ENCODE measurements around the gene ACTRT2. TPM values are rescaled to one million over a fixed set of nuclear protein-coding genes. Genes with fewer than 3 reads are reported as not detected.

Gene ACTRT2
- total and polyA plus RNA-seq, 2 donors = not detected

DNA sequence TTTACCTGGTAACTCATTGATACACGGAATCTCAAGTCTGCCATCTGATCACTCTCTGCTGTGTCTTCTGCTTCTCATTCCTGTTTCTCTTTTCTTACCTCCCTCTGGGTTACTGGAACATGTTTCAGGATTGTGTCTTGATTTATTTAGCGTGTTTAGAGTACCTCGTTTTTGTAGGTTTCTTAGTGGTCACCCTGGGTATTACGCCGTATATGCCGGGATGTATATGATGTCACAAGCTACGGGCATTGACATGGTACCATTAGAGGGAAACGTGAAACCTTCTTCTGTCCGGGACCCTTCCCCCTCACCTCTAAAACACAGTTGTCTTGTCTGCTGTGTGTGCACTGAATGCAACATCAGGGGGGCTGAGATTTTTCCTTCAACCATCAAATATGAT is 2.8 kb downstream of the ACTRT2 start:
- Histone ChIP-seq H3K4me3 (ENCODE audit: low read depth, low read length) (no peak overlapping the region), H3K4me1 (ENCODE audit: insufficient read depth) (no peaks in the 10 kb centered on the region), H3K27ac (ENCODE audit: low read depth) (no peak overlapping the region), H3K36me3 (ENCODE audit: insufficient read depth) (no peaks in the 10 kb centered on the region)
- DNase-seq (ENCODE audit: extremely low spot score) = no peak
- 73% methylated on average over 9 of the region's 9 CpGs for WGBS

DNA sequence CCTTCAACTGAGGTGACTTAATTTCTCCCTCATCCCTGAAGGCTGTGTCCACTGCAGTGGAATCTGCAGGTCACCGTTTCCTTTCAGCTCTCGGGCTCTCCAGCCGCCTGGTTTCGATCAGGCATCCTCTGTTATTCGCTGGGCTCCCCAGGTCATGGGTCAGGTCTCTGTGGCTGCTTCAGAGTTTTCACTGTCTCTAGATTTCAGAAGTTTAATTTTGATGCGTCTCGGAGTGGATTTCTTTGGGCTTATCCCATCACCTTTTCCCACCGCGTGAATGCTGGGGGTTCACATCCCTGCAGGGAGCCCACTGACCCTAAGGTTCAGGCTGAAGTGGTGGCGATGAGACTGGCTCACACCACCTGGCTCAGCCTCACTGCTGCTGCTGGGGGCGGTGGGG is 3.3 kb downstream of the ACTRT2 start:
- no peaks in the 10 kb centered on the region for H3K4me1 ChIP-seq (ENCODE audit: insufficient read depth)
- no peak for DNase-seq (ENCODE audit: extremely low spot score)
- no peaks in the 10 kb centered on the region for H3K36me3 ChIP-seq (ENCODE audit: insufficient read depth)
- H3K4me3 ChIP-seq (ENCODE audit: low read depth, low read length) = no peak overlapping the region
- WGBS = 85% methylated on average over 11 of the region's 11 CpGs
- no peak overlapping the region for H3K27ac ChIP-seq (ENCODE audit: low read depth)

- H3K36me3 ChIP-seq (ENCODE audit: insufficient read depth) = no peaks in the 10 kb centered on the region
- no peak overlapping the region for H3K4me3 ChIP-seq (ENCODE audit: low read depth, low read length)
- H3K4me1 ChIP-seq (ENCODE audit: insufficient read depth) = no peaks in the 10 kb centered on the region
- WGBS = 94% methylated on average over 1 of the region's 1 CpG
- no peak for DNase-seq (ENCODE audit: extremely low spot score)
- no peak overlapping the region for H3K27ac ChIP-seq (ENCODE audit: low read depth)
Measured at GRCh38 chr1:3026124-3026523, 4.9 kb downstream of the ACTRT2 start.

DNA sequence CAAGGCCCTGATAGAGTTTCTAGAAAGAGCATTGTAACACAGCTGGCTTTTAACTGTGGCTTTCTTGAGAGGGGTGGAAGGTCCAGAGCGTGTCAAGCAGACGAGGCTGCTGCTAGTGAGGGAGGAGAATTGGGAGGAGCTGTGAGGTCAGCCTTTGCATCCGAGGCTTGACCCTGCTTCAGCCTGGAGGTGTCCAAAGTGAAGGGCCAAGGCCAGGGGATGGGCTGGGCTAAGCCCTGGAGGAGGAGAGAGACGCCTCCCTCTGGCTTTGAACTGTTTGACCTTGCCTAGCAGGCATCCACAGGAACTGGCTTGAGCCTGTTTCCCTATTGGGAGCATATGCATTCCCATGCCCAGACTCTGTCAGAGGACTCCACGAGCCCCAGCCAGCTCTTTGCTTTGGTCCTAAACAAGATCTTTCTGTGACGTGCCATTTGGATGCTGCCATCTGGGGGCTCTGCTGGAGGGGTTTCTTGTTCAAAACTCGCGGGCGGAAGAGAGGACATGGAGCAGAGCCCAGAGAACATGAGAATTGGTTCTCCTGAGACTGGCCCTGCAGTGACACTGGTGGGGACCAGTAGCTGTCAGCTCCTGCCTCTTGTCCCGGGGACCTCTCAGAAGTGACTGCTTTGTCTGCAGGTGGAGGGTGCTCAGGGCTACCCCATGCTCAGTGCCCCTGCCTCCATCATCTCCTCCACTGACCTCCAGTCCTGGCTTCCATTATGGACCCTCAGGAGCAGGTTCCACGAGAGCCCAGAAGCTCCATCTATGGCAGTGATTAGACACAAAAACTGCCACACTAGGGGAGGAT is 5.5 kb downstream of the ACTRT2 start:
- H3K36me3 ChIP-seq (ENCODE audit: insufficient read depth) = no peaks in the 10 kb centered on the region

DNA sequence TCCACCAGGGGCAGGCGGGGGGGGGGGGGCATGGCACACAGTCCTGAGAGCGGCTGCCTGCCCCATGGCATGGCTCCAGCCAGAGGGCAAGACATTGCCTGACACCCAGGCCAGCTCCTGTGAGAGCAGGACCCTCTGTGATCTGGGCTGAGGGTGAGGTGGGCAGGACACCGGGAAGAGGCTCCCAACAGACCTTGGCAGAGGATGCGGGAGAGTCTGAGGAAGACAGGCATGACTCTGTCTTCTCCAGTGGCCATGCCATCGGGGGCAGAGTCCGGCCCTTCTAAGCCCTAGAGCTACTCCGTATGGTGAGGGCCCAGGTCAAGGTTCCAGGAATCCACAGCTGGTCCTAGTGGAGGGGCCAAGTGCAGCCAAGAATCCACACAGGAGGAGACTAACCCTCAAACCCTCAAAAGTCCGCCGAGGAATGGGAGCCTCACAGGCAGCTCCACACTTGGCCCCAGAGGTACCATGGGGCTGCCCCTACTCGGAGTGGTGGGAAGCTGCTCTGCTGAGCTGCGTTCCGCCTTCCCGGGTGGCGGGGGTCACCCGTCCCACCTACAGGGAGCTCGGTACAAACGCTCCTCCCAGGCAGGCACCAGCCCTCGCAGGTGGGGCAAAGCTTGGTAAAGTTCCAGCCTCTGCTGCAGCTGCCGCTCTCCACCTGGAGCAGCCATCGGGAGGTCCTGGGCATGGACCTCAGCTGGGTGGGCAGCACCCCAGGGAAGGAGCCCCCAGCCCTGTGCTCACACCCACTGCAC is 6.5 kb downstream of the ACTRT2 start:
- Histone ChIP-seq H3K4me3 (ENCODE audit: low read depth, low read length) (no peak overlapping the region), H3K4me1 (ENCODE audit: insufficient read depth) (no peaks in the 10 kb centered on the region), H3K36me3 (ENCODE audit: insufficient read depth) (no peaks in the 10 kb centered on the region), H3K27ac (ENCODE audit: low read depth) (no peak overlapping the region)
- 83% methylated on average over 20 of the region's 20 CpGs for WGBS
- no peak for DNase-seq (ENCODE audit: extremely low spot score)

More for the DNA sequence above, 5.5 kb downstream of the ACTRT2 start:
- no peak overlapping the region for H3K4me3 ChIP-seq (ENCODE audit: low read depth, low read length)
- DNase-seq (ENCODE audit: extremely low spot score) = no peak
- H3K27ac ChIP-seq (ENCODE audit: low read depth) = no peak overlapping the region
- WGBS = 80% methylated on average over 11 of the region's 11 CpGs
- no peaks in the 10 kb centered on the region for H3K4me1 ChIP-seq (ENCODE audit: insufficient read depth)

- Histone ChIP-seq H3K36me3 (ENCODE audit: insufficient read depth) (no peaks in the 10 kb centered on the region), H3K27ac (ENCODE audit: low read depth) (no peak overlapping the region), H3K4me3 (ENCODE audit: low read depth, low read length) (no peak overlapping the region), H3K4me1 (ENCODE audit: insufficient read depth) (no peaks in the 10 kb centered on the region)
- WGBS = 15% methylated on average over 32 of the region's 32 CpGs
- DNase-seq (ENCODE audit: extremely low spot score) = no peak
Measured at GRCh38 chr1:3028531-3029282, 7.4 kb downstream of the ACTRT2 start.

- H3K27ac ChIP-seq (ENCODE audit: low read depth) = no peak overlapping the region
- no peaks in the 10 kb centered on the region for H3K36me3 ChIP-seq (ENCODE audit: insufficient read depth)
- H3K4me3 ChIP-seq (ENCODE audit: low read depth, low read length) = no peak overlapping the region
- WGBS = 71% methylated on average over 11 of the region's 11 CpGs
- H3K4me1 ChIP-seq (ENCODE audit: insufficient read depth) = no peaks in the 10 kb centered on the region
- no peak for DNase-seq (ENCODE audit: extremely low spot score)
Measured at GRCh38 chr1:3029481-3029961, 8.3 kb downstream of the ACTRT2 start.

DNA sequence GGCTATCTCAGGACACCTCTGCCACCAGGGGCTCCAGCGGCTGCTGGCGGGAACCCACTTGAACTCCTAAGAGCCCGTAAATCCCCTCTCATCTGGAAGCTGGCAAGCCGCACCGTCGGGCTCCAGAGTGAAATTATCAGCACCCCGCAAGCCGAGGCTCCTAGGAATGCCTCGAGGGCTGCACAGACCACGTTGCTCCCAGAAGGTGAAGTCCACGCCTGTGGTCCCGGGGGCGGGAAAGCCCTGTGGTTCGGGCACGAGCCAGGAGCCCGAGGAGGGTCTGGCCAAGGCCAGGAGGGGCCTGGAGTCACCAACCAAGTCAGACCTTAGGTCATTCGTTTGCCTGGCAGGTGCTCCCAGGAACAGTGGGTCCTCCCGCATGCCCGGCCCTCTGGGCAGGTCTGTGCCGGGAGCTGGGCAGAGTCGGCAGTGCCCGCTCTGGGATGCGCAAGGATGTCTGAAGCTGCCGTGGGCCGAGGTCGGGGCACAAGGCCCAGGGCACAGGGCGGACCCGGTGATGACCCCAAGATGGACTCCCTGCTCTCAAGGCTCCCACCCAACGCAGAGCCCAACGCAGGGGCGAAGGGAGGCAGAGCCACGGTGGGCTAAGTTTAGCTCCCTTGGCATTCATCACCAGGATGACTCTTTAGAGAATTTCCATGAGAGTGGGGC is 8.9 kb downstream of the ACTRT2 start:
- H3K4me3 ChIP-seq (ENCODE audit: low read depth, low read length) = no peak overlapping the region
- no peaks in the 10 kb centered on the region for H3K36me3 ChIP-seq (ENCODE audit: insufficient read depth)
- H3K27ac ChIP-seq (ENCODE audit: low read depth) = no peak overlapping the region
- WGBS = 73% methylated on average over 32 of the region's 32 CpGs
- H3K4me1 ChIP-seq (ENCODE audit: insufficient read depth) = no peaks in the 10 kb centered on the region
- no peak for DNase-seq (ENCODE audit: extremely low spot score)

DNA sequence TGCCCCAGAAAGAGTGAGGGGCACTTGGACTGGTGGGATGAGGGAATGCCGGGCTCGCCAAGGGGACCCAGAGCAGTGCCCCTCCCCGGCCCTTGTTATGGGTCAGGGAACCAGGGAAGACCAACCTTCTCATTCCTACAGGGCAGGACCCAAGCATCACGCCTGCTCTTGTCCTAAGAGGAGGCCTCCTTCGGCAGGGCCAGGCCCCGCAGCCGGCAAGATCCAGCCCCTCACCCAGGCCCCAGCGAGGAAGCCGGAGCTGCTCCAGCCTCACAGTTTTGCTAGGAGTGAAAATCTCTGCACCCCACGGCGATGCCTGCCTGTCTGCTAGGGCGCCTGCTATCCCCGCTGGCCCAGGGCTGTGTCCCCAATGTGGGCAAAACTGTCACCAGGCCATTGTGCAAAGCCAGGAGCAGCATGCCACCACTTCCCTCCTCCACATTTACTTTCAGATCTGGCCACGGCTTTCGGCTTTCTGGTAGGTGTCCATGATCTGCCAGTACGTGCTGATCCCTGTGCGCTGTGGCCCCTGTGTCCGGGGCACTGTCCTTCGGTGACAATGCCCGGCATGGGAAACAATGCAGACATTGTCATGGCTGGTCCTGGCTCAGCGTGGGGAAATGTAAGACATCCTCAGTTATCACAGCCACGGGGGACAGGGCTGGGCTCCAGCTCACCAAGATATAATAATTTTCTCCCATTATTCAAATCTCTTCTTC is 9.6 kb downstream of the ACTRT2 start:
- DNase-seq (ENCODE audit: extremely low spot score) = no peak
- 67% methylated on average over 22 of the region's 22 CpGs for WGBS

DNA sequence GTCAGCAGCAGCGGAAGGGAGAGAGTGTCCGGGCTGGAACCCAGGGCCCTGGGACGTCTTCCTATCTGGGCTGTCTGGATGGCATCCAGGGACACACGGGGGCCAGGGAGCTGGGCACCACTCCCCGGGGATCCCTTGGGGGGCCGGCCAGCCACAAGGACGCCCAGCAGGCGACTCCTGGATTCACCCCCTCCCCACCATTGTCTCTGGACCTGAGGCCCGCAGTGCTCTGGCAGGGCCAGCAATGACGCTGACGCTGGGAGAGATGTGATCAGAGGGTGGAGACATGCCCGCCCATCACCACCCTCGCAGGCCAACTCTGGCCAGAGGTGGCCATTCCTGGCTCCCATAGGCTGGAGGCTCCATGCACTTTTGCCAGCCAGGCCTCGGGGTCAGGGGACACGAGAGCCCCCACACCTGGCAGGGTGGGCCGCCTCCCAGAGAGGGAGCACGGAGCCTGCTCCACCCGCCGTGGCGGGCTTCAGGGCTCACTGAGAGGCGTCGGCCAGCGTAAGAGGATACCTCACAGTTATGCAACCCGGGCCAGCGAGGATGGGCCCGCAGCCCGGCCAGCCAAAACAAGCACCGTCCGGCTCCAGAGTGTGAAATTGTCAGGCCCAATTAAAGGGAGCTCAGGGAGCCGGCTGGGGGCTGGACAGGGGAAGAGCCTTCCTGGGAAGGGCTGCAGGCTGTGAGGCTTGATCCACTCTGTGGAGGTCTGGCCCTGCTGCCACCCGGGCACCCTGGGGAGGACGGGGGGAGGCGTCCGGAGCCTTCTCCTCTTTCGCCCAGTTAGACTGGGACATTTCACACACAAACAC is 10.3 kb downstream of the ACTRT2 start:
- no peak for DNase-seq (ENCODE audit: extremely low spot score)
- H3K27ac ChIP-seq (ENCODE audit: low read depth) = no peak overlapping the region
- no peaks in the 10 kb centered on the region for H3K36me3 ChIP-seq (ENCODE audit: insufficient read depth)
- 54% methylated on average over 35 of the region's 35 CpGs for WGBS
- no peak overlapping the region for H3K4me3 ChIP-seq (ENCODE audit: low read depth, low read length)
- H3K4me1 ChIP-seq (ENCODE audit: insufficient read depth) = no peaks in the 10 kb centered on the region

More for the DNA sequence above, 9.6 kb downstream of the ACTRT2 start:
- Histone ChIP-seq H3K36me3 (ENCODE audit: insufficient read depth) (no peaks in the 10 kb centered on the region), H3K4me1 (ENCODE audit: insufficient read depth) (no peaks in the 10 kb centered on the region), H3K27ac (ENCODE audit: low read depth) (no peak overlapping the region), H3K4me3 (ENCODE audit: low read depth, low read length) (no peak overlapping the region)

GRCh38 chr1:3032371-3033039 is 11.2 kb downstream of the ACTRT2 start:
- Histone ChIP-seq H3K4me1 (ENCODE audit: insufficient read depth) (no peaks in the 10 kb centered on the region), H3K36me3 (ENCODE audit: insufficient read depth) (no peaks in the 10 kb centered on the region), H3K4me3 (ENCODE audit: low read depth, low read length) (no peak overlapping the region), H3K27ac (ENCODE audit: low read depth) (no peak overlapping the region)
- 74% methylated on average over 21 of the region's 21 CpGs for WGBS
- no peak for DNase-seq (ENCODE audit: extremely low spot score)

All from urinary bladder (tissue), 4 donors.